ENCODE results near the gene SLC5A11.

DNA sequence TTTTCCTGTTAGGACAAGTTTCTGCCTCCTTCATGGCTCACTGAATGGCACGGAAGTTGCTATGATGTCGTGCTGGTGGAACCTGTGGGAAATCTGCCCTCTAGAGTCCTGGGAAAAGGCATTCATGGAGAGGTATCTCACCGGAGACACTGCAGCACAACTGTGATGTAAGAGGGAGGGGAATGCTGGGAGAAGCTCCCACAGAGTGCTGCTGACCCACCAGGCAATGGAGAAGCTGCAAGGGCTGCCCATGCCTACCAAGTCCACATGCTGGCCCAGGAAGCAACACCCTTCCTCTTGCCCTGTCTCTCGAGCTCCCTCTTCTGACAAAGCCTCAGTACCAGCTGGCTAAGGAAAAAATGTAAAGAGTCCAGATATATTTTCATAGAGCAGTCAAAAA, 45.2 kb upstream of the SLC5A11 start:
- no peak for TF ChIP-seq POLR2AphosphoS5 (IDR thresholded peaks at IDR 0.05)
- TF ChIP-seq POLR2A (IDR thresholded peaks at IDR 0.05; ENCODE audit: low read depth): no peak
